NCI-H2107 treated with DMSO at 0.1 percent for 48 hours (cell line): ENCODE results near the gene DCST2.
"Not testable (repeated sequence)": the region's sequence is repeated elsewhere in the genome, so short reads cannot be mapped to it uniquely, and the experiment has no call there.

Experiments
- DNase-seq: peaks from one replicate; lab custom pipeline; 2025; ENCODE audit not compliant: unreplicated experiment; lab: John Stamatoyannopoulos, UW

Gene DCST2

DNA sequence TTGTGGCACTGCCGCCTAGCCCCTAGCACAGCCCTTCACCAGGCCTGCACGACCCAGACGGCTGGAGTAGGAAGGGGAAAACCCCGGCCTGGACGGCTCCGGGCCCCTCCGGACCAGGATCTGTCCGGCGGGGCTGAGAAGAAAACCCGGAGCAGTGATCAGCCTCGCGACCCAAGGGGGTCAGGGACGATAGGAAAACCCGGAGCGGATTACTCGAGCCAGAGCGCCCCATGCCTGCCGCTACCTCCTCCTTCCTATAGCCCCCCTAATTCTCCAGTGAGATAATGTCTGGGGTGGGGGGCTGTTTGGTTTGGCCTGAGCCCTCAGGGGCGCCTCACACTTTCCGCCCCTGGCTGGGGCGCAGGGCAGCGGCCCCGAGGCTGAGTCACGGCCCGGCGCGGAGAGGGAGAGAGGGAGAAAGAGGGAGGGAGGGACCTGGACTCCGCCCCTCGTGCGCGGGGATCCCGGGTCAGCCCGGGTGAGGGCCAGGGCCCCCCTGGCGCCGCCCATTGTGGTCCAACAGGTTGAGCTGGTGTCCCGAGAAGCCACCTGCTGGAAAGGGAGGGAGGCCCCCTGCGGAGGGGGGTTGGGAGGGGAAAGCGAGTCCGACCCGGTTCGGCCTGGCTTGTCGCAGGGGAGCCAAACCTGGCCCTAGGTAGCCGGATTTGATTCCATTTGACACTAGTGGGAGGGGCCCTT, 32.7 kb downstream of the DCST2 start:
- DNase-seq = peak; percentile 79

DNA sequence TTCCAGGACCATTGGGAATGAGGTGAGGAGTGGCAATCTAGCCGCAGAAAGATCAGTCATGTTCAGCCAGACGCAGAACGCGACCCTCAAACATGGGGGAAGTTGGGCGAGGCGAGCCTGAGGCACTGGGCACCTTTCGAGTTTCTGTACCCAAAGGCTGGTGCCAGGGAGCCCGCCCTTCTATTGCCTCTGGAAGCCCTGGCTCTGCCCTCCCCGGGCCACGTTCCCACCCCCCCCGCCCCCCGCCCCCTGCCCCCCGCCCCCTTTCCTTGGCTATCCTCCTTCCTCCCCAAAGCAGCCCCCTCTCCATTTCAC, 33.2 kb downstream of the DCST2 start:
- DNase-seq = no peak

DNA sequence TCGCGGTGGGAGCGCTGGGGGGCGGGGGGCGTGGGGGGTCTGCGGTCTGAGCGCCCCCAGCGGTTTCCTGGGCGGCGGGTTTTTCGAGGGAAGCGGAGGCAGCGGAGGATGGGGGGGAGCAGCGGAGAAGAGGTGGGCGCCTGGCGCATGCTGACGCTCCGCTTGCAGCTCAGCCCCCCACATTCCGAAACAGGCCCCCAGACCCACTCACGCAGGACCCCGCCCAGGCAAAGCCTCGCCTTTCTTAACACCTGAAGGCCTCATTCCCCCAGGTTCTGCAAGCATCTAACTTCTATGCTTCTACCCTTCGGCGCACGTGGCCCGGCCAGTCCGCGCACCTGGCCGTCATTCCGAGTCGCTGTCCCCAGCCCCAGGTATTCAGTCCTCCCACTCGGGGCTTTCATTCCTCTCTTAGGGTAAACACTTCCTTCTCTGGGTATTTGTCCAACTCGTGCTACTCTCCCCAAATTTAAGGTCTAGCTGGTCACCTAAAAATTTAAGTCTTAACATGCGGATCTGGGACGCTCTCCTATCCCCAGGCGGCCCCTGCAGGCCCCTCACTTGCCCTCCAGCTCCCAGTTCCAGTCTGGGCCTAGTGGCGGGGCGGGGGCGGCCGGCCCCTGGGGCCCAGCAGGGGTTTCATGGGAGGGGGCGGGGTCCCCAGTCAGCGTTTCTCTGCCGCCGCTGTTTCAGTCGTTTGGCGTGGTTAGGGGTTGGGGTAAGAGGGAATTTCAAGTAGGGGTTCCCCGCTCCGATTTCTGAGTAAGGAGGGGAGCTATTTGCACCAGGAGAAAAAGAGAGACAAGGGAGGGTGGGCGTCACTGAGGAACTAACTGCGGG, 33.8 kb downstream of the DCST2 start:
- peak; percentile 50 for DNase-seq

DNA sequence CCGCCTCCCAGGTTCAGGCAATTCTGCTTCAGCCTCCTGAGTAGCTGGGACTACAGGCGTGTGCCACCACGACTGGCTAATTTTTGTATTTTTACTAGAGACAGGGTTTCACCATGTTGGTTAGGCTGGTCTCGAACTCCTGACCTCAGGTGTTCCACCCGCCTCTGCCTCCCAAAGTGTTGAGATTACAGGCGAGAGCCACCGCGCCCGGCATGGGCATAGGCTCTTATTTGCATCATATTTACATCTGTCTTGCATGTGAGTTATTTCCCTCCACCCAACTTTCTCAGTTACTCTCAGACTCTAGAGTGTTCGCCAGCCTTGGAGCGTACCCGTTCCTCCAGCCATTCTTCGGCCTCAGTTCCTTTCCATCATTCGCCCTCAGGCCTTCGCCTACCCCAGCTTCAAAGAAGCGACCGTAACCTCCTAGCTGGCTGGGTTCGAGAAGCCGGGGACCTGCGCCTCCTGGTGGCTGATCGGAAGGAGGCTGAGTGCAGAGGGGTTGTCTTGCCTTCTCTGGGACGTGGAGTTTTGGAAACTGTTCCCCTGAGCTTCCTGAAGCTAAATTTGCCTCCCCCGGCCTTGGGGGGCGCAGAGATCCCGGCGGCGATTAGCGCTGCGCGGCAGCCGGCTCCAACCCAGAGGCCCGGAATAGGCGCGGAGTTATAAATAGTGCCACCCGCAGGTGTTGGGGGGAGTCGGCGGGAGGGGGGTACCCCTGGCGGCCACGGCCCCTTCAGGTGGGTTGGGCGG, 34.6 kb downstream of the DCST2 start:
- DNase-seq = peak; percentile 61

DNA sequence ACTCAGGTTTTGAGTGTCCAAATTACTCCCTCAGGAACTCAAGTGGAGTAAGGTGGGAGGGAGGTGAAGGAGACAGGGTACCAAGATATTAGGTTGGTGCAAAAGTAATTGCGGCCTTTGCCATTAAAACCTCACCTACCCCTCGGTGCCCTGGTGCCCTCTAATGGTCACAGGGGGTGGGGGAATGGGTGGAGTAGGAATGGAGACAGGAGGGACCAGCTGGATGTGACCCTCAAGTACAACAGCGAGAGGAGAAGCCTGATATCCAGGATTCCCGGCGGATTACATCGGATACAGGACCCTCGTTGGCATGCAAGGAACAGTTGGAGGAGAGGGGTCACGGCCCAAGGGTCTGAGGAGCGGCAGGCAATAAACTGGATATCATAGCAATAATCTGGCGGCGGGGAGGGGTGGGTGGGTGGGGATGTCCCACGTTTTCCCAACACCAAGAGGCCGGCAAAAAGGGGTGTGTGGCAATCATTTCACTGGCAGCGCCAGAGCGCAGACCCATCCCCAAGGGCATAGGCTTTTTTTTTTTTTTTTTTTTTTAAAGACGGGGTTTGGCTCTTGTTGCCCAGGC, 35.3 kb downstream of the DCST2 start:
- DNase-seq = no peak

DNA sequence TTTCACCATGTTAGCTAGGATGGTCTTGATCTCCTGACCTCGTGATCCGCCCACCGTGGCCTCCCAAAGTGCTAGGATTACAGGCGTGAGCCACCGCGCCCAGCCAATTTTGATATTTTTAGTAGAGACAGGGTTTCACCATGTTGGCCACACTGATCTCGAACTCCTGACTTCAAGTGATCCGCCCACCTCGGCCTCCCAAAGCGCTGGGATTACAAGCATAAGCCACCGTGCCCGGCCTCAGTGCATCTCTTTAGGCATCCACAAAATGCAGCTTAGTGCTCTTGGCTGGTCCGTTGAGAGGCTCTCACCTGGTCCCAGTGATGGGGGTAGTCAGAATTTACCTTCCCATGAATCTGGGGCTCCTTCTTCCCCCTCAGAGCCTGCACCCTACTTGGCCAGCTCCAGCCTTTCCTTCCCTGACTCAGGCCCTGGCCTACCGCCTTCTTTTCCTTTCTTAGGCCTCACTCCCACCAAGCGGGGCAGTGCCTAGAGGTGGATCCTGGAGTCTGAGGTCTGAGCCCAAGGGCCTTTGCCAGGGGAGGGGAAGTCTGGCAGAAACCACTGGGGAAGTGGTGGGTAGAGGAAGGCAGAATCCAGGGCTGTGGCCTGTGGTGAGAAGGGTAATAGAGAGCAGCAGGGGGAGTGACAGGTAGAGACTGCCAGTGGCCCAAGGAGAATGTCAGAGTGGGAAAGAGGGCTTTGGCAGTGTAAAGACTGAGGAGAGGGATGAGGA, 36.4 kb downstream of the DCST2 start:
- no peak for DNase-seq

DNA sequence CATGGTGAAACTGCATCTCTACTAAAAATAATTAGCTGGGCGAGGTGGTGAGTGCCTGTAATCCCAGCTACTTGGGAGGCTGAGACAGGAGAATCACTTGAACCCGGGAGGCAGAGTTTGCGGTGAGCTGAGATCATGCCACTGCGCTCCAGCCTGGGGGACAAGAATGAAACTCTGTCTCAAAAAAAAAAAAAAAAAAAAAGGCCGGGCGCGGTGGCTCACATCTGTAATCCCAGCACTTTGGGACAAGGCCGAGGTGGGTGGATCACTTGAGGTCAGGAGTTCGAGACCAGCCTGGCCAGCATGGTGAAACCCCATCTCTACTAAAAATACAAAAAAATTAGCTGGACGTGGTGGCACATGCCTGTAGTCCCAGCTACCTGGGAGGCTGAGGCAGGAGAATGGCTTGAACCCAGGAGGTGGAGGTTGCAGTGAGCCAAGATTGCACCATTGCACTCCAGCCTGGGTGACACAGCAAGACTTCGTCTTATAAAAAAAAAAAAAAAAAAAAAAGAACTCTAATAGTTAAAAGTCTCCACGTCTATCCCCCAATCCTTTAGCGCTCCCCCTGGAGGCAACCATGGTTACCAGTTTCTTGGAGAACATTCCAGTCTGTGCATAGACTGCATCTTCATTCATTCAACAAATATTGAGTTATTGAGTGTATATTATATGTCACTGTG, 38.1 kb downstream of the DCST2 start:
- DNase-seq = peak; percentile 37

DNA sequence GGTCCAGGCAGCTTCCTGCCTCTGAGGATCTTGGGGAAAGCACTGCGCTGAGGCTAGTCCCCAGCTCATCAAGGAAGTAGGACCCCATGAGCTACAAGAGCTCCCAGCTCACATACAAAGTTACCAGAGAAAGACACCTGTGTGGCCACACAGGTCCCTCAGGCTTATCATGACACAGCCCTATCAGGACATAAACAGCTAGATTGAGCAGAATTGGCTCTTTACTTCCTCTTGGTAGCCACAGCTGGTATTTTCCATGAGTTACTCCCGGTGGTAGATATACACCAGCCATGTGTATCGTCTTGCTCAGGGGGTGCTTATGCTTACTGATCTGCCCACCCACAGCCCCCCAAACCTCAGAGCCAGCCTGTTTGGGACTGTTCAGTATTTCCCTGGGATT, 39.0 kb downstream of the DCST2 start:
- DNase-seq = no peak

DNA sequence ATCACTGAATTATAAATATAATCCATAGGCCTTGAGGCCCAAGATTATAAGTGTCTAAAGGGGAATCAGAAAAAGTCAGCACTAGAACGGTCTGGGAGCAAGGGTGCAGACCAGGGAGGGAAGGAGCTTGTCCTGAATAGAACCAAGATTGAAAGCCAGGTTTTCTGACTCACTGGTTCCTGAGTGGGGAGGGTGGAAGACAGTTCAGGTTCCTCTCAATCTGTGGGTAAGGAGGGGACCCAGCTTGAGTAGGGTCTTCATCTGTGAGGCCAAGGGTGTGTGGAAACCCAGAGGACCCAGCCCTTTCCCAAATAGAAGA, 39.4 kb downstream of the DCST2 start:
- DNase-seq = no peak

DNA sequence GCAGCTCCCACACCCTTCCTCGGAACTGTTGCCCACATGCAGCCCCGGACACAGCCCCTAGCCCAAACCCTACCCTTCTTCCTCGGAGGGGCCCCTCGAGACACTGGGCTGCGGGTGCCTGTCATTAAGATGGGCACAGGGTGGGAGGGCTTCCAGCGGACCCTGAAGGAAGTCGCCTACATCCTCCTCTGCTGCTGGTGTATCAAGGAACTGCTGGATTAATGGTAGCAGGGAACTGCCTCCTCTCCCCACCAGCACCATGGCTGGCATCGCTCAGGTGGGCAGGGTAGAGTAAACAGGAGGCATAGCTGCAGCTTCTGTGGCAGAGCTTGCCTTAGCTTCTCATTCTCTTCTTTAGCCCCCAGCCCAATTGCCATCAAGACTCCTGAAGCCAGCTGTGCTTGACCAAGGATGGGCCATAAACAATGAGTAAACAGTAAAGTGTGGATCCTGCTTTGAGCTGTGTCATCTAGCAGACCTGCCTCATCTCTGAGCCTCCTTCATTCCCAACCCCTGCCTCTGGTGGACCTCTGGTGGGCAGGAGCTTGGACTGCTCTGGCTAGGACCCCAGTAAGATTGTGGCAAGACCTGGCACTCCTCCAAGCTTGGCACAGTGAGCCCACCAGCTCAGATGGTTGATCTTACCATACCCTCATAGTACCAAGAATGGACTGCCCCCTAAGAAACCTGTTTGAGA, 39.9 kb downstream of the DCST2 start, which contains the start of gene LENEP:
Gene LENEP, plus strand, starts transcription at position 15 of the 697 bp plus-strand sequence. Its CDS starts 22 bp downstream, at position 37.
- DNase-seq = no peak

DNA sequence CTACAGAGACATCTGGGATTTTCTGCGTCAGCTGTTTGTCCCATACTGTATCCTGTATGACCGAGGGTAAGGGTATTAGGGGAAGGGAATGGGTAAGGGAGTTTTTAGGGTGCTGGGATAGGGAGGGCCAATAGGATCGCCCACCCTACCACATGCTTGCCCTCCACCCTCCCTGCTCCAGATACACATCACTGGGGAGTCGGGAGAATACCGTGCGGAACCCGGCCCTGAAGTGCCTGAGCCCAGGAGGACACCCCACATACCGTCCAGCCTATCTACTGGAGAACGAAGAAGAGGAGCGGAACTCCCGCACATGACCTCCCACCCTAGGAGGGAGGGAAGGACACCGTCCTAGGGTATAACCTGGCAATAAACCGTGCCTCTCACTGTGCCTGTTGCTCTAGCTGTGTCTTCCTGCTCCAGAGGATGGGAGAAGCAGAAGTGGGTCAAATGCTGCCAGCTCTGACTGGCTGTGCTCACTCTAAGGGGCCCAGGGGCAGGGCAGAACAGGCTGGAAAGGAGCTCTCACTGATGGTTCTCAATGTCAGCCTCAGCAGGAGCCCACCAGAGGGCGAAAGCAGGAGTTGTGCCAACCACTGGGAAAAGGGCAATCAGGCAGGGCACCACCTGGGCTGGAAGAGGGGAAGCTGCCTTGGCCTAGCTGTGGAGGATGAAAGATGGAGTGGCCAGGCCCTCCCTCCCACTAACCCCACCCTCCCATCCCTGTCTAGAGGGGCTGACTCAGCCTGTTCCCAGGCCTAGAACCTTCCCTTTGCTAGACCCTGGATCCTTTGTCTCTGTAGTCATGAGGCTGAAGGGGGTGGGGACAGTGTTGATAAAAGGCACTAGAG, 40.6 kb downstream of the DCST2 start:
- no peak for DNase-seq

DNA sequence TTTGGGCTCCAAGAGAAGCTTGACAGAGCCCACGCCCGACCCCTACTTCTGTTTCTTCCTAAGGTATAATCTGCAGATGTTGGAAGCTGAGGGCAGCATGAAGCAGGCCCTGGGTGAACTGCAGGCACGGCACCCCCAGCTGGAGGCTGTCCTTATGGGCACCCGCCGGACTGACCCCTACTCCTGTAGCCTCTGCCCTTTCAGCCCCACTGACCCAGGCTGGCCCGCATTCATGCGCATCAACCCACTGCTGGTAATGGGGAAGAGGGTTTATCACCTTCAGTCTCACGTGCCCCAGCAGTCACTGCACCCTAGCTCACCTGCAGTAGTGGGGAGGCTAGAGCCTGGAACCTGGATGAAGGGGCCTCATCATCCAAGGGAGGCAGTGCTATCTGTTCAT, 43.3 kb downstream of the DCST2 start:
- no peak for DNase-seq

DNA sequence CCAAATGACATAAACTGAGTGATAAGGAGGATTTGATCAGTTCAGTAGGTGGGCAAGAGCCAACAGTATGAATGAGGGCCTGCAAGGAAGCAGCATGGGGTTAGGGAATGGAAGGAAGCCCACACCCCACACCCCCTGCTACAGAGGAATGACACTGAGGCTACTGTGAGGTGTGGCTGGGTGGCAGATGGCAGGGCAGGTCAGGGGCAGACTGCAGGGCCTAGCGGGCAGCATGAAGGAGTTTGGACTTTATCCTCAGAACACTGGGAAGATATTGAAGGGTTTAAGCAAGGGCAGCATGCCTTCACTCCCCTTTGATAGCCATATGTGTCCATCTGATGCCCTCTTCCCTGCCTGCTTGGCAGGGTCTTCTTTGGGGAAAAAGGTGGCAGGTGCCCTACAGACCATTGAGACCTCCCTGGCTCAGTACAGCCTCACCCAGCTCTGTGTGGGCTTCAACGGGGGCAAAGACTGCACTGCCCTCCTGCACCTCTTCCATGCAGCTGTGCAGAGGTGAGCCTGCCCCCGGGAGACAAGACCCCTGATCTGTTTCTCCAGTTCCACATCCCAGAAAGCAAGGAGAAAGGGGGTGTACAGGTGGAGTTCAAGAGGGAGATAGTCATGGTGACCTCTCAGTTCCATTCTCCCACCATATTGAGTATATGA, 44.3 kb downstream of the DCST2 start:
- DNase-seq = no peak

DNA sequence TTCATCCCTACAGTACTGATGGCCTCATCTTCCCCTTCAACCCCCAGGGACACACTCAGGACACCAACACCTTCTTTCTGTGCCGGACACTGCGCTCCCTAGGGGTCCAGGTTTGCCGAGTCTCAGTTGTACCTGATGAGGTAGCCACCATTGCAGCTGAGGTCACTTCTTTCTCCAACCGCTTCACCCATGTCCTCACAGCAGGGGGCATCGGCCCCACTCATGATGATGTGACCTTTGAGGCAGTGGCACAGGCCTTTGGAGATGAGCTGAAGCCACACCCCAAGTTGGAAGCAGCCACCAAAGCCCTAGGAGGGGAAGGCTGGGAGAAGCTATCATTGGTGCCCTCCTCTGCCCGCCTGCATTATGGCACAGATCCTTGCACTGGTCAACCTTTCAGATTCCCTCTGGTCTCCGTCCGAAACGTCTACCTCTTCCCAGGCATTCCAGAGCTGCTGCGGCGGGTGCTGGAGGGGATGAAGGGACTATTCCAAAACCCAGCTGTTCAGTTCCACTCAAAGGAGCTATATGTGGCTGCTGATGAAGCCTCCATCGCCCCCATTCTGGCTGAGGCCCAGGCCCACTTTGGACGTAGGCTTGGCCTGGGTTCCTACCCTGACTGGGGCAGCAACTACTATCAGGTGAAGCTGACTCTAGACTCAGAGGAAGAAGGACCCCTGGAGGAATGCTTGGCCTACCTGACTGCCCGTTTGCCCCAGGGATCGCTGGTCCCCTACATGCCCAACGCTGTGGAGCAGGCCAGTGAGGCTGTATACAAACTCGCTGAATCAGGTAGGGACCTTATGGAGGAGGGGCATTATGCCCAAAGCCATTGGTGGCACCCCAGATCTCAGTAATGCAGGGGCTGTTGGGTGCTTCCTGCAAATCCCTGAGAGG, 45.3 kb downstream of the DCST2 start:
- no peak for DNase-seq

DNA sequence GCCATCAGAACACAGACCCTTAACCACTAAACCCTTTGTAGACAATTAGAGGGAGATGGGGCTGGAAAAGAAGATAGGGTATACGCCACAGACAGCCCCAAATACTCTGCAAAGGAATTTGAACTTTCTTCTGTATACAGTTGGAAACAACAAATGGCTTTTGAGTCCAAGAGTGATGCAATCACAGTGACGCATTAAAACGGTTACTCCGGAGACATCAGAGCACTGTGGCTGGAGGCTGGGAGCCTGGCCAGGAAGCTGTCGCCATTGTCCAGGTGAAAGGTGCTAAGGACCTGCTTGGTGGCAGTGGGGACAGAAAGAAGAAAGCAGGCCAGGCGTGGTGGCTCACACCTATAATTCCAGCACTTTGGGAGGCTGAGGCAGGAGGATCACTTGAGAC, 46.3 kb downstream of the DCST2 start:
- DNase-seq = no peak

DNA sequence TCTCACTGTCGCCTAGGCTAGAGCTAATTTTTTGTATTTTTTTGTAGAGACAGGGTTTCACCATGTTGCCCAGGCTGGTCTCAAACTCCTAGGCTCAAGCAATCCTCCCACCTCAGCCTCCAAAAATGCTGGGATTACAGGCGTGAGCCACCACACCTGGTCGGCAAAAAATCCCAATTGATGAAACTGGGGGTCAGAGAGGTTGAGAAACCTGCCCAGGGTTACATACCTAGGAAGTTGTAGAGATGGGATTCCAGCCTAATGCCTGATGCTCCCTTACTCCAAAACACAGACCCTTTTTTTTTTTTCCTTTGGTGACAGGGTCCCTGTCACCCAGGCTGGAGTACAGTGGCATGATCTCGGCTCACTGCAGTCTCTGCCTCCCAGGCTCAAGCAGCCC, 46.8 kb downstream of the DCST2 start:
- not testable (repeated sequence) for DNase-seq

DNA sequence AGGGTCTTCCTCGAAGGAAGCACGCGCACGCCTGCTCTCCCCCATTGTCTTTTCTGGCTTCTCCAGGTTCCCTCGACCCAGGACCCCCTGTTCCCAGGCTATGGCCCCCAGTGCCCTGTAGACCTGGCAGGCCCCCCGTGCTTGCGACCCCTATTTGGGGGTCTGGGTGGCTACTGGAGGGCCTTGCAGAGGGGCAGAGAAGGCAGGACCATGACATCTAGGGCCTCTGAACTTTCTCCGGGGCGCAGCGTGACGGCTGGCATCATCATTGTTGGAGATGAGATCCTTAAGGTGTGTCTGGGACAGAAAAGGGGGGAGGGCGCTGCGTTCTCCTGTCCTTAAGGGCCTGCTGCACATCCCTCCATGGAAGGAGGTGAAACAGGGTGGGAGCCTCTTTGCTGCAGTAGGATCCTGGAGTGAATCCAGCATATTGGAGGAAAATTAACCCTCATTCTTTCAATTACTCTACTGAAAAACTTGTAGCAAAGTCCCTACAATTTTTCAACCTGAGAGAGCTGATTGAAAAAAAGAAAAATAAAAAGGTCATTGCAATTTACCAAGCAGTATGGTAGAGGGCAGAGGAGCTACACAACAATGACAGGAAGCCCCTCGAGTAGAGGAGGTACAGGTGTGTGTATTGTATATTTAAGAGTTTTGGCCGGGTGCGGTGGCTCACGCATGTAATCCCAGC, 49.7 kb downstream of the DCST2 start:
- no peak for DNase-seq
